Thoracic aorta (tissue), 2 donors: ENCODE results near the gene AKAP9. TPM values are rescaled to one million over a fixed set of nuclear protein-coding genes. Genes with fewer than 3 reads are reported as not detected.
"Not testable (repeated sequence)": the region's sequence is repeated elsewhere in the genome, so short reads cannot be mapped to it uniquely, and the experiment has no call there.

Experiments
- ATAC-seq: fragments of 150-250 bp; one replicate; pipeline ENCODE4 v1.8.0; 2017; ENCODE audit warnings: low read depth; ENCODE audit not compliant: insufficient number of reproducible peaks, low FRiP score
- DNase-seq: peaks from one replicate; pipeline ENCODE4 v3.0.0-alpha.2; 2020; ENCODE audit warnings: low spot score
- H3K27ac ChIP-seq, 2 donors: fragments of 200-600 bp; sonication (generic); 1 replicate in 1 of 2; 2 replicates in 1 of 2; pipeline ENCODE4 v1.5.1; 2016; ENCODE audit warnings: mild to moderate bottlenecking in 2 of 2, moderate library complexity in 2 of 2
- H3K27me3 ChIP-seq: fragments of 200-600 bp; sonication (generic); replicated peaks from 2 replicates; pipeline ENCODE4 v1.6.0; 2016; ENCODE audit warnings: mild to moderate bottlenecking; ENCODE audit not compliant: insufficient read depth
- H3K36me3 ChIP-seq: fragments of 200-600 bp; sonication (generic); one replicate; pipeline ENCODE4 v1.5.1; 2016
- H3K4me1 ChIP-seq, 2 donors: fragments of 200-600 bp; sonication (generic); 1 replicate in 1 of 2; 2 replicates in 1 of 2; pipeline versions ENCODE4 v1.5.1 to v1.6.0; 2016; ENCODE audit warnings: low read depth in 2 of 2, mild to moderate bottlenecking in 1 of 2; ENCODE audit not compliant: control insufficient read depth in 1 of 2
- H3K4me3 ChIP-seq: fragments of 200-600 bp; sonication (generic); 2 replicates; pipeline ENCODE4 v1.5.1; 2016; ENCODE audit warnings: mild to moderate bottlenecking
- H3K9me3 ChIP-seq: fragments of 200-600 bp; sonication (generic); 2 replicates; pipeline ENCODE4 v1.5.1; 2016
- total RNA-seq, 2 donors: library from RNA; depleted of rRNA; stranded (reverse); fragments of >200 nt; gene quantifications; one replicate each; pipeline versions ENCODE4 v1.1.0 to v1.2.3, GENCODE V29; 2016
- TF ChIP-seq, protein P1 (sequence below): fragments of 200-600 bp; sonication (generic); IDR thresholded peaks from one replicate; pipeline ENCODE4 v1.5.1; 2019; ENCODE audit warnings: antibody characterized with exemption

AKAP9 gene
- total RNA-seq, 2 donors from 2014 or later: 49.8 to 72.1 TPM

DNA sequence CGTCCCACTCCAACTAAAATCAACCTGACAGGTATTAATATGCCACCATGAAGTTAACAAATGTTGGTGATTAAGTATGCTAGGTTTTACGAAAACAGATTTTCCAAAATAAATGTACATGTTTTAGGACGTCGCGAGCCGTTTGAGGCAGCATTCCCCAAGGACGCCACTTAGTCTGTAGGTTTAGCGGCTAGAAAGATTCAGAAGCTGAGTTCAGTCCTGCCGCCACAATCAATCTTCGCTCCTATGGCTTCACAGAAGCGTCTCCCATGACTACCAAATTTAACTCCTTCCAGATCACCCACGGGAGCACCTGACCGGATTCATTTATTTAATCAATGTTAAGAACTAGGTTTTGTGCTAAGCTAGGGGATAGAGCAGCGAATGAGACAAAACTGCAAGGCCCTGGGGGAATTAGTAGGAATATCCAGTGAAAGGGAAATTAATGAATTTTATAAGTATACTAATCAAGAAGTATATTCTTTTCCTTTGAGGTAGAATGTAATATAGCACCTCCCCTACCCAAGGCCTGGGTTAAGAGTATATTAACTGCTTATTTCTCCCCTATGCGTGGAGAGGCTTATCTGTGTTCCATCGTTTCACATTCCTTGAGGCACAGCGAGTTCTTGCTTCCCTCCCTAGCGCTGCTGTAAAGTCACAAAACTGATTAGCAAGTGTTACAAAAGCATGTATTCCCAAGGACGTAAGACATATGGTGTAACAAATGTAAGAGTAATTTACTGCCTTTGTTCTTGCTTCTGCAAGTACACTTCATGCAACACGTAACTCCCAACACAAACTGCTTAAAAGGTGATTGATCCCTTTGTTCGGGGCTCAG is 194.6 kb downstream of the AKAP9 start:
- no peaks in the 10 kb centered on the region for H3K27me3 ChIP-seq
- H3K36me3 ChIP-seq: no peaks in the 10 kb centered on the region
- H3K4me3 ChIP-seq: peak overlapping the region; percentile 95
- no peaks in the 10 kb centered on the region for H3K9me3 ChIP-seq
- DNase-seq (no peak), ATAC-seq (no peak)
- TF ChIP-seq, protein P1, sequence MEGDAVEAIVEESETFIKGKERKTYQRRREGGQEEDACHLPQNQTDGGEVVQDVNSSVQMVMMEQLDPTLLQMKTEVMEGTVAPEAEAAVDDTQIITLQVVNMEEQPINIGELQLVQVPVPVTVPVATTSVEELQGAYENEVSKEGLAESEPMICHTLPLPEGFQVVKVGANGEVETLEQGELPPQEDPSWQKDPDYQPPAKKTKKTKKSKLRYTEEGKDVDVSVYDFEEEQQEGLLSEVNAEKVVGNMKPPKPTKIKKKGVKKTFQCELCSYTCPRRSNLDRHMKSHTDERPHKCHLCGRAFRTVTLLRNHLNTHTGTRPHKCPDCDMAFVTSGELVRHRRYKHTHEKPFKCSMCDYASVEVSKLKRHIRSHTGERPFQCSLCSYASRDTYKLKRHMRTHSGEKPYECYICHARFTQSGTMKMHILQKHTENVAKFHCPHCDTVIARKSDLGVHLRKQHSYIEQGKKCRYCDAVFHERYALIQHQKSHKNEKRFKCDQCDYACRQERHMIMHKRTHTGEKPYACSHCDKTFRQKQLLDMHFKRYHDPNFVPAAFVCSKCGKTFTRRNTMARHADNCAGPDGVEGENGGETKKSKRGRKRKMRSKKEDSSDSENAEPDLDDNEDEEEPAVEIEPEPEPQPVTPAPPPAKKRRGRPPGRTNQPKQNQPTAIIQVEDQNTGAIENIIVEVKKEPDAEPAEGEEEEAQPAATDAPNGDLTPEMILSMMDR: no peak
- H3K27ac ChIP-seq: peak overlapping the region; percentile 91 to 95
- peaks cover 10 to 24% of the 10 kb centered on the region in 2 donors for H3K4me1 ChIP-seq

GRCh38 chr7:92137557-92137956 is 196.9 kb downstream of the AKAP9 start:
- H3K27me3 ChIP-seq: no peaks in the 10 kb centered on the region
- DNase-seq (no peak), ATAC-seq (no peak)
- peaks cover 8 to 10% of the 10 kb centered on the region in 2 donors for H3K4me1 ChIP-seq
- no peaks in the 10 kb centered on the region for H3K9me3 ChIP-seq
- TF ChIP-seq, protein P1: no peak
- no peaks in the 10 kb centered on the region for H3K36me3 ChIP-seq
- H3K4me3 ChIP-seq: no peak overlapping the region
- H3K27ac ChIP-seq: no peak overlapping the region

- H3K27me3 ChIP-seq: no peaks in the 10 kb centered on the region
- no peak overlapping the region for H3K4me3 ChIP-seq
- no peak overlapping the region for H3K27ac ChIP-seq
- TF ChIP-seq, protein P1: no peak
- DNase-seq (no peak), ATAC-seq (no peak)
- no peaks in the 10 kb centered on the region for H3K4me1 ChIP-seq
- no peaks in the 10 kb centered on the region for H3K36me3 ChIP-seq
- no peaks in the 10 kb centered on the region for H3K9me3 ChIP-seq
Measured at GRCh38 chr7:92141161-92141560, 200.5 kb downstream of the AKAP9 start.

- H3K27ac ChIP-seq, DNase-seq, H3K4me3 ChIP-seq, H3K27me3 ChIP-seq, H3K9me3 ChIP-seq, H3K36me3 ChIP-seq, H3K4me1 ChIP-seq, ATAC-seq: not testable (repeated sequence)
Measured at GRCh38 chr7:92142791-92143190, 202.1 kb downstream of the AKAP9 start.

DNA sequence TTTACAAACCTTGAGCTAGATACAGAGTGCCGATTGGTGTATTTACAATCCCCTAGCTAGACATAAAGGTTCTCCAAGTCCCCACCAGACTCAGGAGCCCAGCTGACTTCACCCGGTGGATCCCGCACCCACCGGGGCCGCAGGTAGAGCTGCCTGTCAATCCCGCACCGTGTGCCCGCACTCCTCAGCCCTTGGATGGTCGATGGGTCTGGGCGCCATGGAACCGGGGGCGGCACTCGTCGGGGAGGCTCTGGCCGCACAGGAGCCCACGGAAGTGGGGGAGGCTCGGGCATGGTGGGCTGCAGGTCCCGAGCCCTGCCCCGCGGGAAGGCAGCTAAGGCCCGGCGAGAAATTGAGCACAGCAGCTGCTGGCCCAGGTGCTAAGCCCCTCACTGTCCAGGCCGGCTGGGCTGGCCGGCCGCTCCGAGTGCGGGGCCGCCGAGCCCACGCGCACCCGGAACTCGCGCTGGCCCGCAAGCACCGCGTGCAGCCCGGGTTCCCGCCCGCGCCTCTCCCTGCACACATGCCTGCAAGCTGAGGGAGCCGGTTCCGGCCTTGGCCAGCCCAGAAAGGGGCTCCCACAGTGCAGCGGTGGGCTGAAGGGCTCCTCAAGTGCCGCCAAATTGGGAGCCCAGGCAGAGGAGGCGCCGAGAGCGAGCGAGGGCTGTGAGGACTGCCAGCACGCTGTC is 202.7 kb downstream of the AKAP9 start:
- not testable (repeated sequence) for H3K4me1 ChIP-seq, H3K36me3 ChIP-seq, DNase-seq, ATAC-seq, H3K4me3 ChIP-seq, H3K9me3 ChIP-seq, H3K27me3 ChIP-seq, H3K27ac ChIP-seq

- DNase-seq (no peak), ATAC-seq (no peak)
- TF ChIP-seq, protein P1: no peak
- no peaks in the 10 kb centered on the region for H3K9me3 ChIP-seq
- H3K4me3 ChIP-seq: no peak overlapping the region
- no peaks in the 10 kb centered on the region for H3K36me3 ChIP-seq
- no peak overlapping the region for H3K27ac ChIP-seq
- no peaks in the 10 kb centered on the region for H3K27me3 ChIP-seq
- no peaks in the 10 kb centered on the region for H3K4me1 ChIP-seq
Measured at GRCh38 chr7:92149736-92150239, 209.1 kb downstream of the AKAP9 start.
